CD4-positive, alpha-beta memory T cell (primary cell): ENCODE results near the gene PIK3CB. TPM values are rescaled to one million over a fixed set of nuclear protein-coding genes. Genes with fewer than 3 reads are reported as not detected.

Experiments
- CTCF ChIA-PET: fragments of 350-600 bp; sonication (Branson Sonifier 250); formaldehyde crosslinking; loops from one replicate; lab custom pipeline; 2021; ENCODE audit warnings: inconsistent platforms; ENCODE audit not compliant: partially characterized antibody; lab: Charles Lee
- POLR2A ChIA-PET: fragments of 350-600 bp; sonication (Branson Sonifier 250); formaldehyde crosslinking; loops from one replicate; lab custom pipeline; 2021; ENCODE audit not compliant: partially characterized antibody; lab: Charles Lee
- DNase-seq, 5 donors: peaks; one replicate each; pipeline versions ENCODE4 v3.0.0 to v3.0.0-alpha.2; 2020 to 2022; ENCODE audit warnings: mixed read lengths in 1 of 5
- H3K27ac ChIP-seq: one replicate; pipeline ENCODE4 v1.7.0; 2013; ENCODE audit warnings: low read depth, low read length
- H3K27me3 ChIP-seq: 2 replicates; pipeline ENCODE4 v1.7.0; 2013; ENCODE audit warnings: mild to moderate bottlenecking, low read length, moderate library complexity; ENCODE audit not compliant: insufficient read depth
- H3K36me3 ChIP-seq: 2 replicates; pipeline ENCODE4 v1.7.0; 2013; ENCODE audit warnings: mild to moderate bottlenecking, low read length, moderate library complexity; ENCODE audit not compliant: insufficient read depth
- H3K4me1 ChIP-seq: 2 replicates; pipeline ENCODE4 v1.7.0; 2013; ENCODE audit warnings: mild to moderate bottlenecking, low read length, moderate library complexity; ENCODE audit not compliant: insufficient read depth
- H3K4me3 ChIP-seq, 2 donors: one replicate each; pipeline ENCODE4 v1.7.0; 2013; ENCODE audit warnings: low read length in 2 of 2, mild to moderate bottlenecking in 1 of 2
- H3K9me3 ChIP-seq, 2 donors: one replicate each; pipeline ENCODE4 v1.7.0; 2013; ENCODE audit warnings: low read length in 2 of 2, control low read depth in 1 of 2; ENCODE audit not compliant: control insufficient read depth in 1 of 2
- H3K27ac Mint-ChIP-seq, 7 donors: one replicate each; pipeline ENCODE4 v1.8.0; 2020 to 2021; ENCODE audit warnings: mixed read lengths in 7 of 7, mild to moderate bottlenecking in 6 of 7, inconsistent platforms in 3 of 7, moderate library complexity in 3 of 7
- H3K27me3 Mint-ChIP-seq, 2 donors: one replicate each; pipeline ENCODE4 v1.8.0; 2020 to 2021; ENCODE audit warnings: mixed read lengths in 2 of 2
- H3K36me3 Mint-ChIP-seq, 2 donors: one replicate each; pipeline ENCODE4 v1.8.0; 2020 to 2021; ENCODE audit warnings: mixed read lengths in 2 of 2, inconsistent platforms in 1 of 2, mild to moderate bottlenecking in 1 of 2
- H3K4me1 Mint-ChIP-seq, 4 donors: one replicate each; pipeline ENCODE4 v1.8.0; 2020 to 2021; ENCODE audit warnings: mixed read lengths in 4 of 4, mild to moderate bottlenecking in 1 of 4
- H3K4me3 Mint-ChIP-seq, 8 donors: one replicate each; pipeline ENCODE4 v1.8.0; 2020 to 2021; ENCODE audit warnings: mixed read lengths in 8 of 8, mild to moderate bottlenecking in 7 of 8, moderate library complexity in 6 of 8, inconsistent platforms in 3 of 8
- H3K9me3 Mint-ChIP-seq, 8 donors: one replicate each; pipeline ENCODE4 v1.8.0; 2020 to 2021; ENCODE audit warnings: mixed read lengths in 8 of 8, mild to moderate bottlenecking in 5 of 8, inconsistent platforms in 3 of 8, moderate library complexity in 1 of 8
- intact Hi-C: fragments of 100-400 bp; cut with micrococcal nuclease; formaldehyde crosslinking; loops from one replicate; pipeline ENCODE4 v1.15.1; 2023
- polyA plus RNA-seq, 2 donors: library from polyadenylated mRNA; unstranded; fragments of 300-500 nt; fragmentation: Illumina TruSeq; gene quantifications; one replicate each; pipeline ENCODE4 v1.2.3, GENCODE V29; 2021
- total RNA-seq, 2 experiments: library from RNA; stranded (reverse); gene quantifications; one replicate each; pipeline ENCODE4 v1.2.3, GENCODE V29; 2021

Gene PIK3CB
- total and polyA plus RNA-seq, 4 experiments from 2014 or later = 14.4 to 52.1 (median 34.4) TPM

DNA sequence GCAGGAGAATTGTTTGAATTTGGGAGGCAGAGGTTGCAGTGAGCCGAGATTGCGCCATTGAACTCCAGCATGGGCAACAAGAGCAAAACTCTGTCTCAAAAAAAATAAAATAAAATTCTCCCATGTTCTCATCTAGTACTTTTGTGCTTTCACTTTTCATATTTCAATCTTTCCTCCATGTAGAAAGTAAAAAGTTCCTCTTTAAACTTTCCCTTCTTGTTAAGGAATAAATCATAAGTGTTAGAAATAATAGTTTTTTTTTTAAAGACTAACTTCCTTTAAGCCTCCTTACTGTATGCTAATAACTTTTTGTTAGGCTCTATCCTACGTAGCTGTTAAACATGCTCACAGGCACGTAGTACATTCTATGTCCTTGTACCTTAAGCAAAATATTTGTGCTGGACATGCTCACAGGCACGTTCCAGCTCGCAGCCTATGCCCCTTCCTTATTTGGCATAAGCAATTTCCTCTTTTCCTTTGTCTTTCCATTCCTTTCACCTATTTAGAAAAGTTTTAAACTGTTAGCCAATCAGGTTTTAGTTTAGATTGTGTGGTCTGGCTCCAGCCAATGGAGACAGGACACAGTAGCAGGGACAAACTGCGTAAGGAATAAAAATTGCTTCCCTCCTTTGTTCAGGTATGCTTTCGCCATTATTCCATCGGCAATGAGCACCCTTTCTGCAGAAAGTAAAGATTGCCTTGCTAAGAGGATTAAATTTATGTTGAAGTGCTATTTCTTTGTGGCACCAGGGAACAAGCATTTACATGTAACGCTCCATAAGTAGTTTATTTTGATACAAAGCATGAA lies 38.9 kb upstream of the PIK3CB start:
- Histone ChIP-seq H3K4me3 (no peak overlapping the region), H3K27ac (no peak overlapping the region), H3K27me3 (no peaks in the 10 kb centered on the region), H3K36me3 (no peaks in the 10 kb centered on the region), H3K9me3 (no peaks in the 10 kb centered on the region), H3K4me1 (no peaks in the 10 kb centered on the region)
- Mint-ChIP-seq H3K4me3 (no peak overlapping the region), H3K9me3 (peaks cover 2 to 17% (median 10%) of the 10 kb centered on the region in 8 donors), H3K27ac (no peak overlapping the region), H3K27me3 (no peaks in the 10 kb centered on the region), H3K4me1 (peaks cover 3 to 11% (median 7%) of the 10 kb centered on the region in 4 donors), H3K36me3 (peaks cover 3 to 9% of the 10 kb centered on the region in 2 donors)
- intact Hi-C loops = no loop called here
- POLR2A ChIA-PET = no interaction called here
- CTCF ChIA-PET = no interaction called here
- DNase-seq = no peak

DNA sequence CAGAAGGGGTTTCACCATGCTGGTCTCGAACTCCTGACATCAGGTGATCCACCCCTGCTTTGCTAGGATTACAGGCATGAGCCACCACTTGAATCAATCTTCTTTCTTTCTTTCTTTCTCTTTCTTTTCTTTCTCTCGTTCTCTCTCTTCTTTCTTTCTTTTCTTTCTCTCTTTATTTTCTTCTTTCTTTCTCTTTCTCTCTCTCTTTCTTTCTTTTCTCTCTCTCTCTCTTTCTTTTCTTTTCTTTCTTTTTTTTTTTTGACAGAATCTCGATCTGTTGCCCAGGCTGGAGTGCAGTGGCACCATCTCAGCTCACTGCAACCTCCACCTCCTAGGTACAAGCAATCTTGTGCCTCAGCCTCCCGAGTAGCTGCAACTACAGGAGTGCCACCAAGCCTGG lies 37.9 kb upstream of the PIK3CB start:
- H3K4me1 Mint-ChIP-seq = peaks cover 3 to 11% (median 7%) of the 10 kb centered on the region in 4 donors
- peaks cover 2 to 17% (median 10%) of the 10 kb centered on the region in 8 donors for H3K9me3 Mint-ChIP-seq
- H3K36me3 Mint-ChIP-seq = peaks cover 3 to 9% of the 10 kb centered on the region in 2 donors
- no peaks in the 10 kb centered on the region for H3K36me3 ChIP-seq
- H3K27me3 Mint-ChIP-seq = no peaks in the 10 kb centered on the region
- no peaks in the 10 kb centered on the region for H3K4me1 ChIP-seq
- no peak overlapping the region for H3K4me3 Mint-ChIP-seq
- intact Hi-C loops = no loop called here
- H3K27me3 ChIP-seq = no peaks in the 10 kb centered on the region
- no peak overlapping the region for H3K4me3 ChIP-seq
- H3K27ac ChIP-seq = no peak overlapping the region
- no peak for DNase-seq
- H3K9me3 ChIP-seq = no peaks in the 10 kb centered on the region
- POLR2A ChIA-PET = no interaction called here
- no peak overlapping the region for H3K27ac Mint-ChIP-seq
- CTCF ChIA-PET = no interaction called here

DNA sequence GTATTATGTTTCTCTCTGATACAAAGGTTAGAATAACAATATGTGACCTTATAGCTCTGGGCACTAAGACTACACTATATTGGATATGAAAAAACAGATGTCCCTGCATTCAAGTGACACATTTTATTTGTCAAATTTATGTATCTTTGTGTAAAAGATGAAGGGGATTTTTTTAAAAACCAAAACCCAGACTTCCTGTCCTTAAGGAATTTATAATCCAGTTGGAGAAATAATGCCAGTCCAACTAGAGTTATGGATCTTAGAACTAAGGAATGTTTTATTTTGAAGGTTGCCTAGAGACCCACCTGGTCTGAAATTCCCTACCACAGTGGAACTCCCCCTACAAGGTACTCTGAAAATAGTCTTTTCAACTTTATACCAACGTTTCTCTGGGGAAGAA lies 33.3 kb upstream of the PIK3CB start:
- CTCF ChIA-PET = interaction anchor here (1.1 kb wide), 1 partner anchor 56 kb away, joined by 4 read pairs; no protein-coding TSS in a partner anchor
- no peak for DNase-seq
- Mint-ChIP-seq H3K9me3 (no peaks in the 10 kb centered on the region), H3K4me1 (peaks cover 0 to 5% (median 2%) of the 10 kb centered on the region in 4 donors), H3K27me3 (no peaks in the 10 kb centered on the region), H3K27ac (no peak overlapping the region), H3K4me3 (no peak overlapping the region), H3K36me3 (no peaks in the 10 kb centered on the region)
- Histone ChIP-seq H3K4me1 (no peaks in the 10 kb centered on the region), H3K27me3 (no peaks in the 10 kb centered on the region), H3K36me3 (no peaks in the 10 kb centered on the region), H3K27ac (no peak overlapping the region), H3K4me3 (no peak overlapping the region), H3K9me3 (no peaks in the 10 kb centered on the region)
- POLR2A ChIA-PET = no interaction called here
- intact Hi-C loops = no loop called here

DNA sequence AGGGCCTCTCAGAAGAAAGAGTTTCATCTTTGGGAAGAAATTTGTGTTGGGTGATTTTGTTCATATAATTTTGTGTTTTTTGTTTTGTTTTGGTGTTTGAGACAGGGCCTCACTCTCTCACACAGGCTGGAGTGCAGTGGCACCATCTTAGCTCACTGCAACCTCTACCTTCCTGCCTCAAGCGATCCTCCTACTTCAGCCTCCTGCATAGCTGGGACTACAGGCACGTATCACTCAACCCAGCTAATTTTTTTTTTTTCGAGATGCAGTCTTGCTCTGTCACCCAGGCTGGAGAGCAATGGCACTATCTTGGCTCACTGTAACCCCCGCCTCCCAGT lies 29.0 kb upstream of the PIK3CB start:
- H3K36me3 Mint-ChIP-seq = no peaks in the 10 kb centered on the region
- POLR2A ChIA-PET = no interaction called here

DNA sequence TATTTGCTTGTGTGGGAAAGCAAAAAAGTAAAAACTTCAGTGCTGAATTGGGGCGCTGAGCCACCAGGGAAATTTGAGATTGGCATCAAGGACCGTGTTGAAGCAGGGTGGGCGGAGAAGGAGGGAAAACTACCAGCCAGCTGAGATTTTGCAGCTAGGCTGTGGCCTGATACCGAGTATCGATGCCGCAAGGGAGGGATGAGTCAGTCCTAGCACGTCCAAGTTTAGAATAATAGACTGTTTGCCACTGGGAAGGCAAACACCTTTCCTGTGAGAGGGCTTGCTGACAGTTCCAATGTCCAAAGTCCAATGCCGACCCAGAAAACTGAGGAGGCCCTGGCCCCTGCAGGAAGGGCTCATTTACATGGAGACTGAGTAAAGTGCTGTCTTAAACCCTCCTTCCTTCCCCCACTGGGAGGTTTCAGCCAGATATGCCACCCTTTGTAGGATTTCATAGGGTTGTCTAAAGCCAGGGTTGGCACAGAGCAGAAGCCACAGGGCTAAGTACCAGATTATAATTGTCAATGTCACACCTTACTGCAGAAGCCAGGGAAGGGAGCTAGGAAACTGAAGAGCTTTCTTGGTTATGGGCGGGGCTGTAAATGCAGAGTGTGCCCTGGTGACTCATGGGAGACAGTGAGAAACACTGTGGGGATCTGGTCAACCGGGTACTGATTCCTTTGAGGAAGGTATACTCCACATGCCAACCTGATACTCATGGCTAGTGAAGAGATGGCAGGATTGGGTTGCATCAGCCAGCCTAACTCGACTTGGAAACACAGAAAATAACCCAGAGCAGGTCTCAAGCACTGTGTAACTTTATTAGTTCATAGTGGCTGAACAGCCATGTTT lies 28.4 kb upstream of the PIK3CB start:
- no peak overlapping the region for H3K27ac ChIP-seq
- H3K4me1 ChIP-seq = no peaks in the 10 kb centered on the region
- H3K9me3 ChIP-seq = no peaks in the 10 kb centered on the region
- intact Hi-C loops = no loop called here
- CTCF ChIA-PET = interaction anchor here (1.4 kb wide), 1 partner anchor 52 kb away, joined by 3 read pairs; no protein-coding TSS in a partner anchor
- Mint-ChIP-seq H3K27me3 (no peaks in the 10 kb centered on the region), H3K27ac (peak overlapping the region in 2 of 7 donors; percentile 0 to 16), H3K36me3 (no peaks in the 10 kb centered on the region), H3K4me1 (peaks cover 0 to 9% (median 6%) of the 10 kb centered on the region in 4 donors), H3K4me3 (no peak overlapping the region), H3K9me3 (no peaks in the 10 kb centered on the region)
- no peak overlapping the region for H3K4me3 ChIP-seq
- no peak for DNase-seq
- no peaks in the 10 kb centered on the region for H3K27me3 ChIP-seq
- POLR2A ChIA-PET = no interaction called here
- no peaks in the 10 kb centered on the region for H3K36me3 ChIP-seq

More for the DNA sequence above, 29.0 kb upstream of the PIK3CB start:
- no peaks in the 10 kb centered on the region for H3K4me1 ChIP-seq
- no peaks in the 10 kb centered on the region for H3K9me3 ChIP-seq
- Mint-ChIP-seq H3K27ac (no peak overlapping the region), H3K4me3 (no peak overlapping the region), H3K27me3 (no peaks in the 10 kb centered on the region), H3K9me3 (no peaks in the 10 kb centered on the region), H3K4me1 (peaks cover 0 to 9% (median 6%) of the 10 kb centered on the region in 4 donors)
- no peak overlapping the region for H3K27ac ChIP-seq
- intact Hi-C loops = no loop called here
- DNase-seq = no peak
- no peaks in the 10 kb centered on the region for H3K36me3 ChIP-seq
- no peaks in the 10 kb centered on the region for H3K27me3 ChIP-seq
- CTCF ChIA-PET = interaction anchor here (1.4 kb wide), 1 partner anchor 52 kb away, joined by 3 read pairs; no protein-coding TSS in a partner anchor
- no peak overlapping the region for H3K4me3 ChIP-seq

DNA sequence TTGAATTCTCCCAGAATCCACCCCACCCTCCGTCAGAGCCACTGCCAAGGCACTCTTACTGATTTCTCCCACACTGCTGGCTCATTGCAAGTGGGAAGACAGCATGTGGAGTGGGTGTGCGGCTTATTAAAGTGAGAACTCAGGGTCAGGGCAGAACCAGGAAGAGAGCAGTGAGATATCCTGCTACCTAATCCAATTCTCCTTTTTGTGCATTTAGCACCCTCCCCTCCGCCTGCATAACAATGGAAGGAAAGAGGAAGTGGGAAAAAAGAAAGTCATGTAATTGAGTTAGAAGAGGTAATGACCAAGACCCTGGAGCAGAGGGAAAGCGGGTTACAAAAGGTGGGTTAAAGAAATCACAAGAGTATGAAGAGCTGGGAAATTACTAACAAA lies 27.8 kb upstream of the PIK3CB start:
- Histone ChIP-seq H3K4me1 (no peaks in the 10 kb centered on the region), H3K27me3 (no peaks in the 10 kb centered on the region), H3K4me3 (no peak overlapping the region), H3K9me3 (no peaks in the 10 kb centered on the region), H3K36me3 (no peaks in the 10 kb centered on the region), H3K27ac (no peak overlapping the region)
- intact Hi-C loops = no loop called here
- peak overlapping the region in 1 of 7 donors; percentile 0 for H3K27ac Mint-ChIP-seq
- H3K36me3 Mint-ChIP-seq = no peaks in the 10 kb centered on the region
- ChIA-PET CTCF (interaction anchor here (1.4 to 1.8 kb wide), 2 partner anchors 51 to 53 kb away, joined by 3 to 4 read pairs; no protein-coding TSS in a partner anchor), POLR2A (no interaction called here)
- H3K4me1 Mint-ChIP-seq = peaks cover 0 to 9% (median 6%) of the 10 kb centered on the region in 4 donors
- DNase-seq = no peak
- H3K9me3 Mint-ChIP-seq = no peaks in the 10 kb centered on the region
- no peak overlapping the region for H3K4me3 Mint-ChIP-seq
- H3K27me3 Mint-ChIP-seq = peaks cover 0 to 2% of the 10 kb centered on the region in 2 donors

DNA sequence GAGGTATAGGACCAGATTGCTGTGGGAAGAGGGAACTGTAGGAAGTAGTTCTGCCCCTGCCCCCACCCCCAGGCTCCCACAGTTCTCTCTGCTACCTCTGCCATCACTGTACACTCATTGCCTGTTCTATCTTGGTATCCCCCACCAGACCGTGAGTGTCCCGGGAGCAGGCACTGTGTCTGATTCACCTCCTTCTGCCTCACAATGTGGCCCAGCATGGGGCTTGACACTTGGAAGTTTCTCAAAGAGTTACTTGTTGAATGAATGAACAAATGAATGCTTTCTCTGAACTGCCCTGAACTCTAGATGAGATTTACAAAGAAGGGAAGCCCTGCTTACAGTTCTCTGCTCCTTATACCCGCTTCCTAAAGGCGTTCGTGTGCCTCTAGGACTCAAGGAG lies 27.1 kb upstream of the PIK3CB start:
- H3K9me3 Mint-ChIP-seq = no peaks in the 10 kb centered on the region
- ChIA-PET POLR2A (no interaction called here), CTCF (interaction anchor here (1.0 to 1.8 kb wide), 2 partner anchors 52 to 161 kb away, joined by 3 to 4 read pairs; no protein-coding TSS in a partner anchor)
- peaks cover 0 to 2% of the 10 kb centered on the region in 2 donors for H3K27me3 Mint-ChIP-seq
- Histone ChIP-seq H3K36me3 (no peaks in the 10 kb centered on the region), H3K4me3 (no peak overlapping the region), H3K4me1 (no peaks in the 10 kb centered on the region), H3K27me3 (no peaks in the 10 kb centered on the region), H3K27ac (no peak overlapping the region), H3K9me3 (no peaks in the 10 kb centered on the region)
- no peak overlapping the region for H3K27ac Mint-ChIP-seq
- intact Hi-C loops = no loop called here
- peaks cover 0 to 9% (median 6%) of the 10 kb centered on the region in 4 donors for H3K4me1 Mint-ChIP-seq
- H3K4me3 Mint-ChIP-seq = no peak overlapping the region
- no peaks in the 10 kb centered on the region for H3K36me3 Mint-ChIP-seq
- no peak for DNase-seq
